Loucy (cell line): Measurements from ENCODE around the gene RBM48.

ENCODE experiments used
- H2AFZ ChIP-seq: fragments of 200-600 bp; sonication (generic); 2 replicates; pipeline ENCODE4 v1.6.0; 2016; ENCODE audit warnings: antibody characterized with exemption, mild to moderate bottlenecking, low read length, moderate library complexity
- H3F3A ChIP-seq: fragments of 200-600 bp; 2 replicates; pipeline ENCODE4 v1.6.0; 2016; ENCODE audit warnings: antibody characterized with exemption, low read depth, mild to moderate bottlenecking
- H3K27me3 ChIP-seq: fragments of 200-600 bp; sonication (generic); 2 replicates; pipeline ENCODE4 v1.6.1; 2014; ENCODE audit warnings: low read length, mild to moderate bottlenecking; ENCODE audit not compliant: insufficient read depth, poor library complexity, severe bottlenecking
- H3K36me3 ChIP-seq: fragments of 200-600 bp; sonication (generic); 2 replicates; pipeline ENCODE4 v1.6.1; 2016; ENCODE audit warnings: low read length; ENCODE audit not compliant: insufficient read depth
- H3K4me1 ChIP-seq: fragments of 200-600 bp; sonication (generic); 2 replicates; pipeline ENCODE4 v1.5.1; 2014; ENCODE audit warnings: low read length, mild to moderate bottlenecking; ENCODE audit not compliant: insufficient read depth, poor library complexity, severe bottlenecking
- H3K4me2 ChIP-seq: fragments of 200-600 bp; sonication (generic); 2 replicates; pipeline ENCODE4 v1.6.0; 2014; ENCODE audit warnings: antibody characterized with exemption, low read length, low read depth, mild to moderate bottlenecking; ENCODE audit not compliant: poor library complexity, severe bottlenecking
- H3K4me3 ChIP-seq: fragments of 200-600 bp; sonication (generic); 2 replicates; pipeline ENCODE4 v1.5.1; 2014; ENCODE audit warnings: low read length, mild to moderate bottlenecking, mixed read lengths; ENCODE audit not compliant: poor library complexity, severe bottlenecking
- H3K79me2 ChIP-seq: fragments of 200-600 bp; sonication (generic); 2 replicates; pipeline ENCODE4 v1.6.1; 2014; ENCODE audit warnings: low read length; ENCODE audit not compliant: insufficient read depth
- H3K9ac ChIP-seq: fragments of 200-600 bp; sonication (generic); 2 replicates; pipeline ENCODE4 v1.6.0; 2014; ENCODE audit warnings: mild to moderate bottlenecking, low read depth, low read length, moderate library complexity; ENCODE audit not compliant: poor library complexity, severe bottlenecking
- H3K9me2 ChIP-seq: fragments of 200-600 bp; sonication (generic); replicated peaks from 2 replicates; pipeline ENCODE4 v1.6.1; 2016; ENCODE audit warnings: low read depth, low read length, mixed read lengths
- H3K9me3 ChIP-seq: fragments of 200-600 bp; sonication (generic); 2 replicates; pipeline ENCODE4 v1.6.1; 2014; ENCODE audit warnings: mild to moderate bottlenecking, antibody characterized with exemption, low read length, low read depth; ENCODE audit not compliant: insufficient read depth
- H4K20me1 ChIP-seq: fragments of 200-600 bp; sonication (generic); 2 replicates; pipeline ENCODE4 v1.6.0; 2014; ENCODE audit warnings: antibody characterized with exemption, low read length, mild to moderate bottlenecking; ENCODE audit not compliant: insufficient read depth, poor library complexity, severe bottlenecking
- CTCF ChIP-seq: fragments of 200-600 bp; sonication (generic); conservative IDR thresholded peaks from 2 replicates; pipeline ENCODE4 v1.5.1; 2014; ENCODE audit warnings: mild to moderate bottlenecking, antibody characterized with exemption, low read length
- EZH2phosphoT487 ChIP-seq: fragments of 200-600 bp; IDR thresholded peaks from 2 replicates; pipeline ENCODE4 v1.6.1; 2018; ENCODE audit warnings: antibody characterized with exemption, mild to moderate bottlenecking, moderate library complexity, borderline replicate concordance

The RBM48 gene

GRCh38 chr7:92503767-92504166, 24.8 kb upstream of the RBM48 start:
- Histone ChIP-seq H3K4me3 (no peak overlapping the region), H2AFZ (no peak overlapping the region), H3K36me3 (peaks cover 9% of the 10 kb centered on the region; the same call in 1 of the 2 replicates), H3K27me3 (no peaks in the 10 kb centered on the region), H3K9me3 (no peaks in the 10 kb centered on the region), H3K4me2 (no peak overlapping the region), H3K9ac (no peak overlapping the region), H4K20me1 (no peaks in the 10 kb centered on the region), H3K4me1 (peaks cover 5% of the 10 kb centered on the region), H3K9me2 (no peaks in the 10 kb centered on the region), H3K79me2 (no peaks in the 10 kb centered on the region), H3F3A (no peaks in the 10 kb centered on the region)
- TF ChIP-seq EZH2phosphoT487: no peak
- TF ChIP-seq CTCF: no peak

- Histone ChIP-seq H3K9me3 (no peaks in the 10 kb centered on the region), H3F3A (no peaks in the 10 kb centered on the region), H3K36me3 (peaks cover 9% of the 10 kb centered on the region; the same call in 1 of the 2 replicates), H3K4me3 (no peak overlapping the region), H3K9ac (no peak overlapping the region), H3K9me2 (no peaks in the 10 kb centered on the region), H3K27me3 (no peaks in the 10 kb centered on the region), H3K79me2 (no peaks in the 10 kb centered on the region), H4K20me1 (no peaks in the 10 kb centered on the region), H2AFZ (no peak overlapping the region), H3K4me1 (peaks cover 5% of the 10 kb centered on the region), H3K4me2 (no peak overlapping the region)
- TF ChIP-seq CTCF (no peak), EZH2phosphoT487 (no peak)
Measured at GRCh38 chr7:92504563-92504962, 24.0 kb upstream of the RBM48 start.

- Histone ChIP-seq H3K4me2 (no peak overlapping the region), H3K9me2 (no peaks in the 10 kb centered on the region), H3K9ac (no peak overlapping the region), H3K9me3 (no peaks in the 10 kb centered on the region), H3F3A (no peaks in the 10 kb centered on the region), H3K4me3 (no peak overlapping the region), H2AFZ (no peak overlapping the region), H3K36me3 (no peaks in the 10 kb centered on the region), H3K79me2 (no peaks in the 10 kb centered on the region), H3K4me1 (peaks cover 5% of the 10 kb centered on the region), H3K27me3 (no peaks in the 10 kb centered on the region), H4K20me1 (no peaks in the 10 kb centered on the region)
- TF ChIP-seq CTCF: no peak
- no peak for TF ChIP-seq EZH2phosphoT487
Measured at GRCh38 chr7:92506363-92506762, 22.2 kb upstream of the RBM48 start.
